Peyer's patch (tissue), 4 donors: Measurements from ENCODE around the gene DCST2. TPM values are rescaled to one million over a fixed set of nuclear protein-coding genes. Genes with fewer than 3 reads are reported as not detected.

Experiments
- DNase-seq, 3 donors: peaks; one replicate each; pipeline ENCODE4 v3.0.0-alpha.2; 2017 to 2019
- H3K27ac ChIP-seq, 4 donors: fragments of 200-600 bp; sonication (generic); one replicate each; pipeline ENCODE4 v1.5.1; 2016 to 2019
- H3K27me3 ChIP-seq, 2 donors: fragments of 200-600 bp; sonication (generic); one replicate each; pipeline ENCODE4 v1.5.1; 2019
- H3K36me3 ChIP-seq, 3 donors: fragments of 200-600 bp; sonication (generic); one replicate each; pipeline ENCODE4 v1.5.1; 2016 to 2019
- H3K4me1 ChIP-seq, 4 donors: fragments of 200-600 bp; sonication (generic); one replicate each; pipeline ENCODE4 v1.5.1; 2016 to 2019
- H3K4me3 ChIP-seq, 4 donors: fragments of 200-600 bp; sonication (generic); 1 replicate in 3 of 4; 2 replicates in 1 of 4; pipeline ENCODE4 v1.5.1; 2016 to 2019; ENCODE audit warnings: mild to moderate bottlenecking in 1 of 4
- H3K9me3 ChIP-seq, 4 donors: fragments of 200-600 bp; sonication (generic); one replicate each; pipeline ENCODE4 v1.5.1; 2016 to 2019; ENCODE audit warnings: mild to moderate bottlenecking in 1 of 4
- CTCF ChIP-seq, 6 experiments: fragments of 450-650 bp in 4 of 6; fragments of 200-600 bp in 2 of 6; sonication (generic) in 1 of 6; IDR thresholded peaks; one replicate each; pipeline ENCODE4 v1.5.1; 2017 to 2019; ENCODE audit warnings: antibody characterized with exemption in 6 of 6, mild to moderate bottlenecking in 3 of 6, moderate library complexity in 1 of 6
- POLR2A ChIP-seq, 2 donors: fragments of 450-650 bp; IDR thresholded peaks; one replicate each; pipeline ENCODE4 v1.5.1; 2017; ENCODE audit warnings: antibody characterized with exemption in 2 of 2, mild to moderate bottlenecking in 2 of 2, moderate library complexity in 2 of 2
- total RNA-seq, 4 donors: library from RNA; depleted of rRNA; stranded (reverse); fragments of >200 nt; gene quantifications; one replicate each; pipeline ENCODE4 v1.1.0, GENCODE V29; 2016

DCST2 gene
- total RNA-seq, 4 donors from 2014 or later, result 1.7 to 12.5 (median 5.3) TPM

- H3K27ac ChIP-seq, result peak overlapping the region in 3 of 4 donors; percentile 2 to 86 (median 76)
- H3K36me3 ChIP-seq, result no peaks in the 10 kb centered on the region
- no peak overlapping the region for H3K4me3 ChIP-seq
- H3K27me3 ChIP-seq, result no peaks in the 10 kb centered on the region
- no peak for DNase-seq
- no peaks in the 10 kb centered on the region for H3K9me3 ChIP-seq
- TF ChIP-seq POLR2A (IDR thresholded peaks at IDR 0.05), result no peak
- TF ChIP-seq CTCF (IDR thresholded peaks at IDR 0.05), result no peak
- peaks cover 0 to 27% (median 11%) of the 10 kb centered on the region in 4 donors for H3K4me1 ChIP-seq
These were observed 5.7 kb upstream of the DCST2 start for GRCh38 chr1:155039308-155039669.

- peak in 2 of 3 donors; percentile 71 to 85 for DNase-seq
- no peaks in the 10 kb centered on the region for H3K9me3 ChIP-seq
- H3K4me1 ChIP-seq, result peaks cover 0 to 24% (median 8%) of the 10 kb centered on the region in 4 donors
- peak overlapping the region in 3 of 4 donors; percentile 2 to 86 (median 76) for H3K27ac ChIP-seq
- no peaks in the 10 kb centered on the region for H3K27me3 ChIP-seq
- H3K36me3 ChIP-seq, result no peaks in the 10 kb centered on the region
- no peak overlapping the region for H3K4me3 ChIP-seq
- TF ChIP-seq POLR2A (IDR thresholded peaks at IDR 0.05) (peak; percentile 42 to 76), CTCF (IDR thresholded peaks at IDR 0.05) (peak in 1 of 6 experiments; percentile 4)
These were observed 5.2 kb upstream of the DCST2 start for GRCh38 chr1:155038602-155039307.

- H3K27me3 ChIP-seq, result no peaks in the 10 kb centered on the region
- peak in 1 of 3 donors; percentile 61 for DNase-seq
- H3K9me3 ChIP-seq, result no peaks in the 10 kb centered on the region
- peaks cover 0 to 19% (median 3%) of the 10 kb centered on the region in 4 donors for H3K4me1 ChIP-seq
- H3K27ac ChIP-seq, result peak overlapping the region in 2 of 4 donors; percentile 76 to 86
- H3K36me3 ChIP-seq, result no peaks in the 10 kb centered on the region
- TF ChIP-seq CTCF (IDR thresholded peaks at IDR 0.05) (no peak), POLR2A (IDR thresholded peaks at IDR 0.05) (no peak)
- H3K4me3 ChIP-seq, result no peak overlapping the region
These were observed 4.4 kb upstream of the DCST2 start for GRCh38 chr1:155037851-155038441.

- DNase-seq, result no peak
- Histone ChIP-seq H3K36me3 (no peaks in the 10 kb centered on the region), H3K4me1 (peaks cover 0 to 18% (median 3%) of the 10 kb centered on the region in 4 donors), H3K27ac (no peak overlapping the region), H3K4me3 (no peak overlapping the region), H3K9me3 (no peaks in the 10 kb centered on the region), H3K27me3 (no peaks in the 10 kb centered on the region)
- TF ChIP-seq POLR2A (IDR thresholded peaks at IDR 0.05) (no peak), CTCF (IDR thresholded peaks at IDR 0.05) (no peak)
These were observed 3.5 kb upstream of the DCST2 start for GRCh38 chr1:155037043-155037442.

GRCh38 chr1:155035936-155036335, 2.4 kb upstream of the DCST2 start:
- Histone ChIP-seq H3K4me3 (no peak overlapping the region), H3K36me3 (no peaks in the 10 kb centered on the region), H3K27me3 (no peaks in the 10 kb centered on the region), H3K9me3 (no peaks in the 10 kb centered on the region), H3K27ac (no peak overlapping the region), H3K4me1 (peaks cover 0 to 18% (median 3%) of the 10 kb centered on the region in 4 donors)
- TF ChIP-seq CTCF (IDR thresholded peaks at IDR 0.05) (no peak), POLR2A (IDR thresholded peaks at IDR 0.05) (no peak)
- no peak for DNase-seq
